HG03558 (cell line): ENCODE results near the gene APOA4.

Experiments used
- ATAC-seq: cut with Tn5 transposase; IDR thresholded peaks from one replicate; pipeline ENCODE4 v1.9.1; 2021; ENCODE audit warnings: moderate number of reproducible peaks; ENCODE audit not compliant: unreplicated experiment; ENCODE audit errors: extremely low read depth

The APOA4 gene

GRCh38 chr11:116832350-116833290 lies 9.5 kb upstream of the APOA4 start:
- no peak for ATAC-seq

- ATAC-seq = no peak
Observed at GRCh38 chr11:116831790-116832349, 8.8 kb upstream of the APOA4 start.

- ATAC-seq = no peak
Observed at GRCh38 chr11:116830184-116830912, 7.2 kb upstream of the APOA4 start.

- ATAC-seq = no peak
Observed at GRCh38 chr11:116829525-116830183, 6.5 kb upstream of the APOA4 start, which contains the start of gene APOC3. APOC3 (plus strand) TSS chr11:116829907; CDS start chr11:116830583, 676 bp downstream.

- ATAC-seq = no peak
Observed at GRCh38 chr11:116828632-116829524, 5.8 kb upstream of the APOA4 start.

GRCh38 chr11:116827461-116827860 lies 4.4 kb upstream of the APOA4 start:
- ATAC-seq = no peak

- no peak for ATAC-seq
Observed at GRCh38 chr11:116826751-116827431, 3.8 kb upstream of the APOA4 start.

GRCh38 chr11:116825854-116826750 lies 3.0 kb upstream of the APOA4 start:
- no peak for ATAC-seq

GRCh38 chr11:116825434-116825833 lies 2.3 kb upstream of the APOA4 start:
- ATAC-seq = no peak

GRCh38 chr11:116822575-116822974 lies 529 bp downstream of the APOA4 start:
- no peak for ATAC-seq

- no peak for ATAC-seq
Observed at GRCh38 chr11:116821050-116821918, 1.8 kb downstream of the APOA4 start.

GRCh38 chr11:116819049-116819448 lies 4.1 kb downstream of the APOA4 start:
- ATAC-seq = no peak

- ATAC-seq = no peak
Observed at GRCh38 chr11:116814502-116814901, 8.6 kb downstream of the APOA4 start.

GRCh38 chr11:116813781-116814471 lies 9.2 kb downstream of the APOA4 start:
- ATAC-seq = no peak

GRCh38 chr11:116813170-116813569 lies 9.9 kb downstream of the APOA4 start:
- no peak for ATAC-seq

GRCh38 chr11:116812109-116812508 lies 11.0 kb downstream of the APOA4 start:
- no peak for ATAC-seq
